GM23248 (cell line): Measurements from ENCODE around the gene KRT9. TPM values are rescaled to one million over a fixed set of nuclear protein-coding genes. Genes with fewer than 3 reads are reported as not detected.

Source experiments
- DNase-seq: peaks from one replicate; pipeline ENCODE4 v3.0.0-alpha.2; 2015
- H2AFZ ChIP-seq: fragments of 200-600 bp; sonication (generic); 2 replicates; pipeline ENCODE4 v1.6.1; 2016; ENCODE audit warnings: antibody characterized with exemption
- H3F3A ChIP-seq: fragments of 200-600 bp; sonication (generic); 2 replicates; pipeline ENCODE4 v1.6.1; 2016; ENCODE audit warnings: mild to moderate bottlenecking, antibody characterized with exemption, mixed run types; ENCODE audit not compliant: insufficient read depth
- H3K27ac ChIP-seq: fragments of 200-600 bp; sonication (generic); 2 replicates; pipeline ENCODE4 v1.5.1; 2016; ENCODE audit warnings: mild to moderate bottlenecking
- H3K27me3 ChIP-seq: fragments of 200-600 bp; sonication (generic); replicated peaks from 2 replicates; pipeline ENCODE4 v1.6.1; 2016; ENCODE audit warnings: mild to moderate bottlenecking; ENCODE audit not compliant: insufficient read depth
- H3K36me3 ChIP-seq: fragments of 200-600 bp; sonication (generic); 2 replicates; pipeline ENCODE4 v1.6.1; 2016; ENCODE audit warnings: low read depth, mild to moderate bottlenecking
- H3K4me1 ChIP-seq: fragments of 200-600 bp; sonication (generic); 2 replicates; pipeline ENCODE4 v1.6.1; 2016; ENCODE audit warnings: mild to moderate bottlenecking; ENCODE audit not compliant: insufficient read depth
- H3K4me2 ChIP-seq: fragments of 200-600 bp; sonication (generic); one replicate; pipeline ENCODE4 v1.6.1; 2016; ENCODE audit warnings: mild to moderate bottlenecking; ENCODE audit not compliant: unreplicated experiment
- H3K4me3 ChIP-seq: fragments of 200-600 bp; sonication (generic); 2 replicates; pipeline ENCODE4 v1.5.1; 2016; ENCODE audit warnings: mild to moderate bottlenecking
- H3K79me2 ChIP-seq: fragments of 200-600 bp; sonication (generic); 2 replicates; pipeline ENCODE4 v1.6.1; 2016; ENCODE audit warnings: mild to moderate bottlenecking; ENCODE audit not compliant: insufficient read depth
- H3K9ac ChIP-seq: fragments of 200-600 bp; sonication (generic); 2 replicates; pipeline ENCODE4 v1.6.1; 2016; ENCODE audit warnings: mild to moderate bottlenecking
- H3K9me2 ChIP-seq: fragments of 200-600 bp; sonication (generic); 2 replicates; pipeline ENCODE4 v1.6.1; 2016; ENCODE audit warnings: mixed run types, mild to moderate bottlenecking, moderate library complexity; ENCODE audit not compliant: insufficient read depth
- H3K9me3 ChIP-seq: fragments of 200-600 bp; sonication (generic); one replicate; pipeline ENCODE4 v1.6.1; 2017; ENCODE audit warnings: low read depth
- H4K20me1 ChIP-seq: fragments of 200-600 bp; sonication (generic); 2 replicates; pipeline ENCODE4 v1.6.0; 2016; ENCODE audit not compliant: insufficient read depth
- EZH2 ChIP-seq: fragments of 200-600 bp; sonication (generic); IDR thresholded peaks from 2 replicates; pipeline ENCODE4 v1.6.1; 2018; ENCODE audit warnings: antibody characterized with exemption, mild to moderate bottlenecking; ENCODE audit not compliant: insufficient read depth, poor library complexity, severe bottlenecking
- EZH2phosphoT487 ChIP-seq: fragments of 200-600 bp; sonication (generic); IDR thresholded peaks from 2 replicates; pipeline ENCODE4 v1.6.1; 2018; ENCODE audit warnings: antibody characterized with exemption, moderate library complexity, mild to moderate bottlenecking, low read depth; ENCODE audit not compliant: insufficient read depth
- WGBS, 2 experiments: methylation state at CpG; one replicate each; pipeline ENCODE4 v1.1.6; 2015 to 2017; ENCODE audit warnings: low lambda C conversion rate in 2 of 2, low coverage in 1 of 2; ENCODE audit errors: missing lambda C conversion rate in 2 of 2; 5-methylcytosine and 5-hydroxymethylcytosine counted together
- in situ Hi-C: fragments of 300-500 bp; cut with MboI; formaldehyde crosslinking; loops from 2 replicates; pipeline ENCODE4 v1.15.0; 2020
- polyA plus RNA-seq: library from polyadenylated mRNA; unstranded; fragments of >200 nt; fragmentation: Nextera tagmentation; extraction: Ambion mirVana; gene quantifications from 2 replicates; pipeline ENCODE4 v1.2.1, GENCODE V29; 2016
- total RNA-seq: library from RNA; depleted of rRNA; stranded (reverse); fragments of >200 nt; shearing (Covaris generic); gene quantifications from 2 replicates; pipeline ENCODE4 v1.2.3, GENCODE V29; 2014

The KRT9 gene
- total and polyA plus RNA-seq, 2 experiments from 2014 or later = not detected

GRCh38 chr17:41529491-41529915, 42.4 kb downstream of the KRT9 start:
- peaks cover 22% of the 10 kb centered on the region for H3K4me1 ChIP-seq
- H4K20me1 ChIP-seq = no peaks in the 10 kb centered on the region
- H3K27me3 ChIP-seq = no peaks in the 10 kb centered on the region; the same call in 1 of the 2 replicates
- TF ChIP-seq EZH2phosphoT487 = no peak
- 79 to 87% methylated on average over 5 of the region's 5 CpGs for WGBS, 2 experiments
- peak; percentile 21 for DNase-seq
- H3F3A ChIP-seq = no peaks in the 10 kb centered on the region
- H3K36me3 ChIP-seq = no peaks in the 10 kb centered on the region
- H2AFZ ChIP-seq = no peak overlapping the region
- H3K9ac ChIP-seq = no peak overlapping the region
- no peaks in the 10 kb centered on the region for H3K9me2 ChIP-seq
- no peak overlapping the region for H3K27ac ChIP-seq
- H3K79me2 ChIP-seq = no peaks in the 10 kb centered on the region
- H3K9me3 ChIP-seq = no peaks in the 10 kb centered on the region
- in situ Hi-C loops = no loop called here
- no peak overlapping the region for H3K4me2 ChIP-seq
- no peak overlapping the region for H3K4me3 ChIP-seq

GRCh38 chr17:41528959-41529353, 42.9 kb downstream of the KRT9 start:
- Histone ChIP-seq H3K79me2 (no peaks in the 10 kb centered on the region), H3F3A (no peaks in the 10 kb centered on the region), H3K9ac (no peak overlapping the region), H3K27ac (no peak overlapping the region), H4K20me1 (no peaks in the 10 kb centered on the region), H3K27me3 (no peaks in the 10 kb centered on the region; the same call in 1 of the 2 replicates), H2AFZ (no peak overlapping the region), H3K9me2 (no peaks in the 10 kb centered on the region), H3K9me3 (no peaks in the 10 kb centered on the region), H3K4me2 (no peak overlapping the region), H3K4me3 (no peak overlapping the region), H3K4me1 (peaks cover 22% of the 10 kb centered on the region), H3K36me3 (no peaks in the 10 kb centered on the region)
- TF ChIP-seq EZH2 (no peak), EZH2phosphoT487 (no peak)
- no peak for DNase-seq
- WGBS, 2 experiments = 87 to 92% methylated on average over 10 of the region's 10 CpGs
- in situ Hi-C loops = no loop called here

GRCh38 chr17:41527063-41528023, 44.5 kb downstream of the KRT9 start:
- no peaks in the 10 kb centered on the region for H3K79me2 ChIP-seq
- no peaks in the 10 kb centered on the region for H3K9me3 ChIP-seq
- peak overlapping the region; percentile 44 for H3K4me2 ChIP-seq
- 0 out of 2 replicates have a peak, but pooled peaks cover 6% of the 10 kb centered on the region for H3F3A ChIP-seq
- no peaks in the 10 kb centered on the region for H3K36me3 ChIP-seq
- H3K27me3 ChIP-seq = no peaks in the 10 kb centered on the region; the same call in 1 of the 2 replicates
- TF ChIP-seq EZH2 (peak; percentile 52), EZH2phosphoT487 (no peak)
- peak overlapping the region; percentile 73 for H2AFZ ChIP-seq
- in situ Hi-C loops = no loop called here
- peak; percentile 19 for DNase-seq
- H3K9me2 ChIP-seq = no peaks in the 10 kb centered on the region
- peak overlapping the region; percentile 48 for H3K9ac ChIP-seq
- H4K20me1 ChIP-seq = no peaks in the 10 kb centered on the region
- H3K4me1 ChIP-seq = peaks cover 25% of the 10 kb centered on the region
- no peak overlapping the region for H3K27ac ChIP-seq
- H3K4me3 ChIP-seq = peak overlapping the region; percentile 67
- WGBS, 2 experiments = 17 to 21% methylated on average over 29 to 62 of the region's 62 CpGs

GRCh38 chr17:41524261-41524660, 47.6 kb downstream of the KRT9 start:
- Histone ChIP-seq H3K4me2 (no peak overlapping the region), H3K4me3 (no peak overlapping the region), H3F3A (0 out of 2 replicates have a peak, but pooled peaks cover 6% of the 10 kb centered on the region), H3K36me3 (no peaks in the 10 kb centered on the region), H3K27ac (no peak overlapping the region), H3K4me1 (peaks cover 20% of the 10 kb centered on the region), H3K27me3 (no peaks in the 10 kb centered on the region; the same call in 1 of the 2 replicates), H4K20me1 (no peaks in the 10 kb centered on the region), H3K9me2 (no peaks in the 10 kb centered on the region), H3K79me2 (no peaks in the 10 kb centered on the region), H2AFZ (no peak overlapping the region), H3K9ac (no peak overlapping the region), H3K9me3 (no peaks in the 10 kb centered on the region)
- in situ Hi-C loops = no loop called here
- 94 to 97% methylated on average over 11 of the region's 11 CpGs for WGBS, 2 experiments
- no peak for DNase-seq
- TF ChIP-seq EZH2phosphoT487 (no peak), EZH2 (no peak)
